ENCODE results near the gene RASA3.

Gene RASA3

DNA sequence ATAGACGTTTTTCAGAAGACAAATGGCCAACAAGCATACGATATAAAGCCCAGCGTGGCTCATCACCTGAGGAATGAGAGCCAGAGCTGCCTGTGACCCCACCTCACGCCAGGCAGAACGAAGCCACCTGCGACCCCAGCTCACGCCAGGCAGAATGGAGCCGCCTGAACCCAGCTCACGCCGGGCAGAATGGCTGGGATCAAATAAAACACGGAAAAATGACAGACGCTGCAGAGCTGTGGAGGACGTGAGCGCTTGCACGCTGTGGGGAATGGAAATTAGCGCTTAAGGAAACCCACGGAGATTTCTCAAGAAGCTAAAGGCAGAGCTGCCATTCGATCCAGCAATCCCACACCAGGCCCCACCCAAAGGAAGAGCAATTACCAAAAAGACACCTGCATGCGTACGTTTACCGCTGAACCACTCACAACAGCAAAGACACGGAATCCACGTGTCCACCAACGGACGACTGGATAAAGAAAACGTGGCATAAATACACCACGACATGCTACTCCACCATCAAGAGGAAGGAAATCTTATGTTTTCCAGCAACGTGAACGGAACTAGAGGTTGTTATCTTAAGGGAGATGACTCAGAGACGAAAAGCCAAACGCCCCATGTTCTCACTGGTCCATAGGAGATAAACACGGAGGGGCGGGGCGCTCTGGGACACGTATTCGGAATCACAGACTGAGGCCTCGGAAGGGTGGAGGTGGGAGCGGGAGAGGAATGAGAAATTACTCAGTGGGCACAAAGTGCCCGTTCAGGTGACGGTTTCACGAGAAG lies 127.8 kb downstream of the RASA3 start:
- DNase-seq (ENCODE audit: low read depth, low spot score) = no peak

DNA sequence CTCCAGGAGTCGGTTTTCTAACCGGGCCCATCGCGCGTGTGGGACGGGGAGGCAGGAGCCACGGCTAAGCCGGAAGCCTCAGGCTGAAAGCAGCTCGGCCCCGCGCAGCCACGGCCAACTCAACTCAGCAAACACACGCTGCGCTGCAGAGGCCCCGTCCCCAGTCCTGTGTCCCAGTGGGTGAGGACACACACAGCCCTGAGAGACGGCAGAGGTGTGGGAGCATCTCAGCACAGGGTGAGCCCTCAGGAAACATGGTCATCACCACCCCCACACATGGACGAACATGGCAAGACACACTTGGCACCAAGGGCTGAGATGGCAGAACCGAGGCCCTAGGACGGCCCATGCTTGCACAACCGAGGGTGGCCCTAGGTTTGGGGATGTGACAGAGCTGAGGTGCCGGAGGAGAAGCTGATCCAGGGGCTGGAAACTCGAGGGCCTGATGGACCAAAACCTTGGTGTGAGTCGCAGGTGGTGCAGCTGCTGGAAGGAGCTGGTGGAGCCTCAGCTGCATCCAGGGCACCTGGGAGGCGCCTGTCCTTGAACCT lies 129.6 kb downstream of the RASA3 start:
- no peak for DNase-seq (ENCODE audit: low read depth, low spot score)

- DNase-seq (ENCODE audit: low read depth, low spot score) = no peak
Measured at GRCh38 chr13:114002009-114002544, 130.3 kb downstream of the RASA3 start.

GRCh38 chr13:114001331-114002008 lies 131.0 kb downstream of the RASA3 start:
- no peak for DNase-seq (ENCODE audit: low read depth, low spot score)

DNA sequence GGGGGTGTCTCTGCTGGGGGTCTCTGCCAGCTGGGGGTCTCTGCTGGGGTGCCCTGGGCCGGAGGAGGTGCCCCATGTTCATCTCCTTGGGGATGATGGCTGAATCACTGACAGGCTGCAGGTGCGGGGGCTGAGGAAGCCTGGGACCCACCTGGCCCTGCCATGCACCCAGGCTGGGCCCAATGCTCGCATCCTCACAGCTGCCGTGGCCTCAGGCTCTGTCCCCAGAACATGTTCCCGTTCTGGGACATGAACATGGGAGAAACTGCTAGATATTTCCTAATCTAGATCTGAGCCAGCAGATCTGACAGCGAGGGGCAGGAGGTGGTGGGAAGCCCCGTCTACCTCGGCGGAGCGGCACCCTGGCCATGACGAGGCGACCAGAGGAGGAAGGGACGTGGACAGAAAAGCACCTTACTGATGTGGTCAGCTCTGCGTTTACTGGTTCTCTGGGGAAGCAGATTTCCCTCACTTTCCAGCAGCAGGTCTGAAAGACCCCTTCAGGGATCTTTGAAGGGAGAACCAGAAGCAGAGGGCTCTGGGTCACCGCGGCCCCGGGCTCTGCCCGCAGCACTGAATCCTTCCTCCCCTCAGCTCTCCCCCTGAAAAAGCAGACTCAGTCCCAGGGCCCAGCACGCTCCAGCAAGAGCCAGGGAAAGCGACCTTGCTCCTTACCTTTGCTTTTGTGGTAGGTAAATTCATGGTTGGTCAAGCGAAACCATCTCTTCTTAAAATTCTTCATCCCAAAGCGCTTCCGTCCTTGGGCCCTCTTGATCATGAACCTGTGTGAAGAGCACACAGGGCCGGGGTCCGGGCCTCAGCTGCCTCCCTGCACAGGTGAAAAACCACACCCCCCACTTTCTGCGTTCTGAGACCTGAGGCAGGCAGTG lies 132.0 kb downstream of the RASA3 start:
- DNase-seq (ENCODE audit: low read depth, low spot score) = no peak

DNA sequence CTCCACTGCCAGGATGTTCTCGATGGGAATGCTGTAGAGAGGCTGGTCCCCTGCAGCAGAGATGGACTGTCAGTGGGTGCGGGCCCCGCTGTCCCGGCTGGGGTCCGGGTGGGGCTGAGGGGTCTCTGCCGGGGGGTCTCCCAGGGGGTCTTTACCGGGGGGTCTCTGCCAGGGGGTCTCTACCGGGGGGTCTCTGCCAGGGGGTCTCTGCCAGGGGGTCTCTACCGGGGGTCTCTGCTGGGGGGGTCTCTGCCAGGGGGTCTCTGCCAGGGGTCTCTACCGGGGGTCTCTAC lies 132.9 kb downstream of the RASA3 start:
- no peak for DNase-seq (ENCODE audit: low read depth, low spot score)

DNA sequence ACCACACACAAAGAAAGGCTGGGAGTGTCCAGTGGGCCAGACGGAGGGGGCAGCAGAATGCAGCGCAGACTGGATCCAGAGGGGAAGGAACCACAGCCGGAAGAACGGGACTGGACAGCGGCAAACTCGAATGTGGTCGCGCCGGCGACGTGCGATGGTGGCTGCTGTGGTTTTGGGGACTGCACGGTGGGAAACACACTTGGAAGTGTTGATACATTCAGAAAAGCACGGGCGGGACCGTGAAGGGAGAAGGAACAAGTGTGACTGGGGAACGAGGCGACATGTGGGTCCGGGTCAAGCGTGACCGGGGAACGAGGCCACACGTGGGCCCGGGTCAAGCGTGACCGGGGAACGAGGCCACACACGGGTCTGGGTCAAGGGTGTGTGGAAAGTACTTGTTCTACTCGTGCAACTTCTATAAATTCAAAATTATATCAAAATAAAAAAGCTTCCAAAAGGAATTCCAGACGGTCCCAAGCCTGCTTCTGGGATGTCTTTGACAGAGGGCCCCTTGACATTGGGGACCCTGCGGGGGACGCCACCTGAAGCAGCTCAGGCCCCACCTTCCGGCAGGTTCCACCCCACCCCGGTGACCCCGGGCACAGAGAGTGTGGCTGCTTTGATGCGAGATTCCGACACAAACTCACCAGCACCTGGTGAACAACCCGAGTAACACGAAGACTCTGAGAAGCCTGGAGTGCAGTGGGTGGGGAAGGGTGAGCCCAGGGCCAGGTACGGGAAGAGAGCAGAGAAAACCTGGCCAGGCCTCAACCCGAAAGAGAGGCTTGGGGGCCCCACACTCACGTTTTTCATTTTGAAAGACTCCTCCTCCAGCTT lies 133.4 kb downstream of the RASA3 start:
- no peak for DNase-seq (ENCODE audit: low read depth, low spot score)

- DNase-seq (ENCODE audit: low read depth, low spot score) = no peak
Measured at GRCh38 chr13:113997845-113998751, 134.3 kb downstream of the RASA3 start.

DNA sequence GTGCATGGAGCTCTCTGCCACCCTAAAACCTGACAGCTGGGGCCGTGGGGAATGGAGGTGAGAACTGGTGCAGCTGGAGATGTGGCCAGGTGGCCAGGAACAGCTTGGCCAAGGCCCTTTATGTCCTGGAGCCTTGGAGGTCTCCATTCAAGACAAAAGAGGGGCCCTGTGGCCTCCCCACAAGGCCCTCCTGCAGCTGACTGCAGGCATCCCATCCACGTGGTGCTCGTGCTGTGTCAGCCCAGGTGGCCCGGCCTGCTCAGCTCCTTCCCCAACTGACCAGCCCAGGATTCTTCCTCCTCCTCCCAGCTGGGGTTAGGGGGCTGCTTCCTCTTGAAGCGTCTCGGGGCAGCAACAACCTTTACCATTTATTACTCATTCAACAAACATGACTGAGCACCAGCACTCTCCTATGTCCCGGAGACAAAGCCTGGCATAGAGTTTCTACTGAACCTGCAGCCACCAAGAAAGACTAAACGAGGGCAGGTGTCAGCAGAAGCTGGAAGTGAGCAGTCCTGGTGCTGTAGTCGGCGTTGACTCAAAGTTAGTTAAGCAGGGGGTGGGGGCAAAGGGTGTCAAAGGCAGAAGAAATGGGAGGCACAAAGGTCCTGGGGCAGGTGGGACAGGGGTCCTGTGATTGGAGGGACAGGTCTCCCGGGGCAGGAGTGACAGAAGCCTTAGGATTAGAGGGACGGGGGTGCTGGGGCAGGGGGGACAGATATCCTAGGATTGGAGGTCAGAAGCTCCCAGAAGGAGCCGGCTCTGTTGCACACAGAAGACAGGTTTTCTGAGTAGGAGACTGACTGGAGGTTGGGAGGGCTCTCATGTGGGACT lies 135.3 kb downstream of the RASA3 start:
- DNase-seq (ENCODE audit: low read depth, low spot score) = no peak

DNA sequence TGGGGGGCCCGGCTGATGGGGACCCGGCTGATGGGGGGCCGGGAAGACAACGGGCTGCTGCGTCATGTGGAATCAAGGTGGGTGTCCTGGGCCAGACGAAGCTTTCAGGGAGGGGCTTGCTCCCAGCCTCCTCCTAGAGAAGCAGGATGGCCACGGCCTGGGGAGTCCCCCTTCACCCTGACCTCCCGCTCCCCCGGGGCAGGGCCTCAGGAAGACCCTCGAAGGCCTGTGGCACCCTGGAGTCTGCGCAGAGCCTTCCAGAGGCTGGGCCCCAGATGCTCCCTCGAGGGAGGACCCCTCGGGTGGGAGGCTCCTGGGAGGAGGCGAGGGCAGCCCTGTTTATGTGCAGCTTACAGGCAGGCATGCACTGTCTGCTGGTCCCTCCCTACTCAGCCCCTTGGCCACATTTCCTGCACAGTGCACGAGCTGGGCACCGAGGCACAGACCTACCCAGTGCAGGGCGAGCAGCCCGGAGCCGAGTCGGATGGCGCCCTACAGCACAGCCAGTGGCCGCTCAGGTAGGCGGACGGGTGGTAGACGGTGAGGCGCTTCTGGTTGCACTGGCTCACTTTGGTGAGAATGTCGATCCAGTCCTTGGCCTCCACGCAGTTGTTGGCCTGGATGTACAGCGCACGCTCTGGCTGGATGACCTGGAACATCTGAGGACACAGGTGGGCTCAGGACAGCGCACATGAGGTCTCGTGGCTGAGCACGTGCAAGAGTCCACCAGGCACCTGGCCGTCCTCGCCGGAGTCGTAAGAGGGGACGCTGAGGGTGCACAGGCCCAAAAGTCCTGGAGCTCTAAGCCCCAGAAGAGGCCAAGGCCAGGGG lies 136.1 kb downstream of the RASA3 start:
- no peak for DNase-seq (ENCODE audit: low read depth, low spot score)

DNA sequence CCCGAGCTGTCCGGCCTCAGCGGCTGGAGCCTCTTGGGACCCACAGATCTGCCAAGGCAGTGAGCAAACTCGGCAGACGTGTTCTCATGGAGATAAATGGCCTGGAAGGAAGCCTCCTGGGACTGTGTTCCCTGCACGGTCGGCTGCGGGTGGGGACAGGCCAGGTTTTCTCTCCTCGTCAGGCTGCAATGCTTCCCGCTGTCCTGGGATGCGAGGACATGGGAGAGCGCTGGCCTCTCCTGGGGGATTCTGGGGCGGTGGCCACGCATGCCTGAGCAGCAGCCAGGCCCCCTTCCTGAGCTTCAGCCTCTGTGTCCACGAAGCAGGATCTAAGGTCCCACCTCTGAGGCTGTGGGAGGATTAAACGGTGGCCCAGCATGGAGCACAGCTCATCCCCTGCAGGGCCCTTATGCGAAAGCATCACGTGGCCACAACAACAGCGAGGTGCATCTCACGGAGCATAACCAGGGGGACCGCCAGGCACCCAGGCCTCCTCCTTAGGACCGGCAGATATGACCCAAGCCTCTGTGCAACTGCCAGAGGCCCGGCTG lies 137.3 kb downstream of the RASA3 start:
- no peak for DNase-seq (ENCODE audit: low read depth, low spot score)

DNA sequence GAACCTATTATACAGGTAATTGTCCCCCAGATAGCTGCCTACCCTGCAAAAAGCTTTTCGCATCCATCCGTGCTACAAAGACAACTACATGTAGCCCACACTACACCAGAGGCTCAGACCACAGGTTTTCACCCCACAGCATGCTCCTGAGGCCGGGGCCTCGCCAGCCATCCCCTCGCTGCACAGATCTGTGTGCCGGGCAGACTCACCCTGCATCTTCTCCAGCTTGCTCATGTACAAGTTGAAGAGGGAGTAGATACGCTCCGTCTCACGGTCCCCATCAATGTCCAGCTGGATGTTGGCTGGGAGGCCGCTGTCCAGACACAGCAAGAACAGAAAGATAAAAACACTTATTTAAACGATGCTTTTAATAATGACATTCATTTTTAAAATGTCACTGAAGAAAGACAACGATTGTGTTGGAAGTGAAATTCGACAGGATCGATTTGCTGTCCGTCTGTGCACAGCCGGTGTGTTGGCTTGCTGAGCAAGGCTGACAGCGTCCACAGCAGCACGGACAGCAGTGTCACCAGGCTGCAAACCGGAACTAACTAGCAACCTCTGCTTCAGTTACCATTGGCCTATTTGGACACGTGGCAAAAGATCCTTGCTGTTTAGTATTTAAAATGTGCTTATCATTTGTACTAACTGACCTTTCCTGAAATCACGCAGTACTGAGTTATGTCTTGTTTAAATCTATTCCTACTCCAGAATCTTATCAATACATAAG lies 140.0 kb downstream of the RASA3 start:
- DNase-seq (ENCODE audit: low read depth, low spot score) = no peak

DNA sequence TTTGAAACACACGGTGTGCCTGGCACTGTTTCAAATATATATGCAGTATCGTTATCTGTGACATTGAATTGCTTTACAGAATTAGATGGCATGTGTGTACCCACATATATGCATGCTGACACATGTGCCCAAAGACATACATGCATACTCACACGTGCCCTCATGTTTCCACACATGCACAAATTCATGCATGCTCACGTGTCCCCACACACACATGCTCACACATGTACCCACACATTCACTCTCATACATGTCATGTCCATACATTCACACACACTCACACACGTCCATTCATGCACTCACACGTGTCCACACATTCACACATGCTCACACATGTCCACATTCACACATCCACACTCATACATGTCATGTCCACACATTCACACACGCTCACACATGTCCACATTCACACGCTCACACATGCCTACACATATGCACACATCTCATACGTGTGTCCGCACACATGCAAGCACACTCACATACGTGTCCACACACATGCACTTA lies 140.7 kb downstream of the RASA3 start:
- DNase-seq (ENCODE audit: low read depth, low spot score) = no peak

DNA sequence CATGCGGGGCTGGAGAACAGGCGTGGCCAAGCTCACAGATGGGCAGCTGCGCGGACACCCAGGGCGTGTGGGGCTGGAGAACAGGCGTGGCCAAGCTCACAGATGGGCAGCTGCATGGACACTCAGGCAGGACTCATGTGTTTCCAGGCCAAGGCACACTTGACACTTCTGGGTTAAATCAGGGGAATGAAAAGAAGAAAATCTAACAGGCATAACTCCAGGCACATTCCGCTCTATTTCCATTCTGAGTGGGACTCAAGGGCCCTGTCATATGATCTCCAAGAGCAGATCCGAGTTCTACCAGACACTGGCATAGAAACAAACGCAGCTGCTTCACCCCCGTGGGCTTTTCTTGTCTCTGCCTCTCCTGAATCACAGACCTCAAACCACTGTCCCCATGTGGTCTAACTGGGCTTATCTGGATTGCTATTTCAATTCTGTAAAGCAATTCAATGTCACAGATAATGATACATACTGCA lies 141.2 kb downstream of the RASA3 start:
- no peak for DNase-seq (ENCODE audit: low read depth, low spot score)

- DNase-seq (ENCODE audit: low read depth, low spot score) = no peak
Measured at GRCh38 chr13:113990321-113990837, 142.0 kb downstream of the RASA3 start.

GRCh38 chr13:113989585-113990300 lies 142.7 kb downstream of the RASA3 start:
- DNase-seq (ENCODE audit: low read depth, low spot score) = no peak

Measured in iPS DF 19.7 (cell line).